Measurements from ENCODE around the gene CDC42BPG.
A peak's percentile ranks its signal among the peaks of the same experiment; 100 is the strongest.
"Not testable (repeated sequence)": the region's sequence is repeated elsewhere in the genome, so short reads cannot be mapped to it uniquely, and the experiment has no call there.

CDC42BPG gene

DNA sequence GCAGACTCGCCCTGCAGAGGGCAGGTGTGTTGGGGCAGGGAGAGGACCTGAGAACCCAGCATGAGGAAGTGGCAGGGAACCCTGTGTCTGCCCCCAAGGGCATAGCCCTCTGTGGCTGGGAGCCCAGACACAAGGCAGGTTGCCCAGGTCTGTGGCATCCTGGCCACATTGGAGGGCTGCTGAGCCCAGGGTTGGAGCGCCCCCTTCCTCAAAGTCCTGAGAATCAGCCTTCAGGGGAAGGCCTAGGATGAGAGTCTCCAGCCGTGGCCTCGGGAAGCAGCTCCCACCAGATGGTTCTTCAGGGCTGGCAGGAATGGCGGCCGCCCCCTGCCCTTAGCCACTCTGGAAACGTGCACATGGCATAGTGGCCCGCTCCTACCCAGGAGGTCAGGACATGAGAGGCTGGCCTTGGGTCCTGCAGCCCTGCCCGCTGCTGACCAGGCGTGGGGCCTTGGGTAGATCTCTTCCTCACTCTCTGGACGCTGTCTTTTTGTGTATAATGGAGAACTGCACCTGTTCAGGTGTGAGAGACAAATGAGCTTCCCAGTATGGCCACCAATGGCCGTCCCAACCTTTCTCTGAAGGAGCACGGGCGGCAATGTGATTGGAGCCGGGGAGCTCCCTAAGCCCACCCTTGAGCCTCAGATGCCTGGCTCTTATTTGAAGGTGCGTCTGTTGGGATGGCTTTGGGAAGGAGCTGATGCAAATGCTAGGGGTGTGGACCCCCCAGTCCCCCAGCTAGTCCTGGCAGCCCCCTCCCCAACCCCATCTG lies 4.6 kb upstream of the CDC42BPG start:
- peak in 1 of 2 donors; percentile 27 for DNase-seq

DNA sequence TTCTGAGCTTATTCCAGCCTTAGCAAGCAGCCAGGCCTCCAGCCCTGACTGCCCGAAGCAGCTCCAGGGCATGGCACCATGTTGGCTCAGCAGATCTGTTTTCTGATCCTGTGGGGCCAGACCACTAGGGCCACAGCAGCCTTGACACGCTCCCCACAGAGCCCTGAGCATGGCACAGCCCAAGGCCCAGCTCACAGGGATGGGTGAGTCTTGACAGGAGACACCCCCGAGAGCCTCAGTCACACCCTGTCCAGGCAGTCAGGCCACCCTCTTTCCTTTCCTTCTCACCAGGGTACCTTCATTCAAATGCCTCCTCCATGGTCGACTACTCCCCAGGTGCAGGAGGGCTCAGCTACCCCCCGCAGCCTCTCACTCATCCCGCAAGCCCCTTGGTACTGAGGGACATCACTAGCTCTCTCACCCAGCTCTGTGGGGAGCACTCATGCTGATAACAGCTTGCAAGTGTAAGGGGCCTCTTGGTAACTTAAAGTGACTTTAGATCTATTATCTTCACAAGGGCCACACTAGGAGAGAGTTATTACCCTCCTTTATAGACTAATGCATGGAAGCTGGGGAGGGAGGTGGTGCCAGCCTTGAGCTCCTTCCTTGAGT lies 3.9 kb upstream of the CDC42BPG start:
- DNase-seq, result peak in 1 of 2 donors; percentile 27

DNA sequence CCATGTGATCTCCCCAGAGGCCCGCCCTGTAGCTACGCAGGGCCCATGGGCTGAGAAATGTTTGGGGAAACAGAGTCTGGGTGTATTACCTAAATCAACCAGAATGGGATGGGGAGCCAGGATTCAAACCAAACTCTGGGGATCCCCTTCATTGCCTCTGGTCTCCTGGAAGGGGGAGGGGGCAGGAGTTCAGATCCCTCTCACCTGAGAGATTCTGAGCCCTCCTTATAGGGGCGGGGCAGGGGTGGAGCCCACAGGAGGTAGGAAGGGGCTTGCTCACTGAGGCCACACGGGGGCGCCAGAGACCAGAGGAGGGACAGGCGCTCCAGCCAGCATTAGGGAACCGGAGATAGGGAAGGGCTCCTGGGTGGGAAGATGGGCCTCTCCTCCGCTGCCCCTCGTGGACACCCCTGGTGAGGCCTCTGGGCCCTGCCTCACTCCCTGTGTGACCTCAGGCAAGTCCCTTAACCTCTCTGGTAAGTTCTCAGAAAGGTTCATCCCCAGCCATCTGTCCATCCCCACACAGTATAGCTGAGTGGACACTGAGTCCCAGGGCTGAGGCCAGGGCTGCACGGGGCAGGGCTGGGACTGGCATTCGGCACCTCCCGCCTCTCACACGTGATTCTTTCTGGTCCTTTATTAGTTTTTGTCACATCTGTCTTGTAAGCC lies 2.7 kb upstream of the CDC42BPG start:
- peak; percentile 84 to 89 for DNase-seq

DNA sequence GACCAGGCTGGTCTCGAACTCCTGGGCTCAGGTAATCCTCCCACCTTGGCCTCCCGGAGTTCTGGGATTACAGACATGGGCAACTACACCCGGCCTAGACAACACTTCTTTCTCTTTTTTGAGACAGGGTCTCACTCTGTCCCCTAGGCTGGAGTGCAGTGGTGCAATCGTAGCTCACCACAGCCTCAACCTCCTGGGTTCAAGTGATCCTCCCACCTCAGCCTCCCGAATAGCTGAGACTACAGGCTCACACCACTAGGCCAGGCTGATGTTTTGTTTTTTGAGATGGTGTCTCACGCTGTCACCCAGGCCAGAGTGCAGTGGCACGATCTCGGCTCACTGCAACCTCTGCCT lies 1.3 kb upstream of the CDC42BPG start:
- DNase-seq, result not testable (repeated sequence)

DNA sequence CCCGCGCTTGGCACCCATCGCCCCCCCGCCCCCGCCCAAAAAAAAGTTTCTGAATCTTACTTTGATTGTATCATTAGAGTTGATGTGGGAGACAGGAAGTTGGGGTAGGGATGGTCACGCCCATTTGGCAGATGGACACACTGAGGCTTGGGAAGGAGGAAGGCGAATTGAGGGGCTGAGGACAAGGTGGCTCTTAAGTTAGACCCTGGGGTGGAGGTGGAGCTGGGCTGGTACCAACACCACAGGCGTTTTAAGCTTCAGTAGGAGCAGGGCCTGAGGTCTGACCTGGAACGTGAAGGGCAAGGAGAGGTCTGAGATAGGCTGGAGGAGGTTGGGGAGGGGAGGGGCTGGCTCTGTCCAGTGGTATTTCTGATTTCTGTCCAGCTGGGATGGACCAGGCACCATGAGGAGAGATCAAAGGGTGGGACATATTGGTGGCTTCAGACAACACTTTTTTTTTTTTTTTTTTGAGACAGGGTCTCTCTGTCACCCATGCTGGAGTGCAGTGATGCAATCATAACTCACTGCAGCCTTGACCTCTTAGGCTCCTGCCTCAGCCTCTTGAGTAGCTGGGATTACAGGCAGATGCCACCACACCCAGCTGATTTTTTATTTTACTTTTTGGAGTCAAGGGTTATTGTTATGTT lies 799 bp upstream of the CDC42BPG start:
- DNase-seq, result no peak

DNA sequence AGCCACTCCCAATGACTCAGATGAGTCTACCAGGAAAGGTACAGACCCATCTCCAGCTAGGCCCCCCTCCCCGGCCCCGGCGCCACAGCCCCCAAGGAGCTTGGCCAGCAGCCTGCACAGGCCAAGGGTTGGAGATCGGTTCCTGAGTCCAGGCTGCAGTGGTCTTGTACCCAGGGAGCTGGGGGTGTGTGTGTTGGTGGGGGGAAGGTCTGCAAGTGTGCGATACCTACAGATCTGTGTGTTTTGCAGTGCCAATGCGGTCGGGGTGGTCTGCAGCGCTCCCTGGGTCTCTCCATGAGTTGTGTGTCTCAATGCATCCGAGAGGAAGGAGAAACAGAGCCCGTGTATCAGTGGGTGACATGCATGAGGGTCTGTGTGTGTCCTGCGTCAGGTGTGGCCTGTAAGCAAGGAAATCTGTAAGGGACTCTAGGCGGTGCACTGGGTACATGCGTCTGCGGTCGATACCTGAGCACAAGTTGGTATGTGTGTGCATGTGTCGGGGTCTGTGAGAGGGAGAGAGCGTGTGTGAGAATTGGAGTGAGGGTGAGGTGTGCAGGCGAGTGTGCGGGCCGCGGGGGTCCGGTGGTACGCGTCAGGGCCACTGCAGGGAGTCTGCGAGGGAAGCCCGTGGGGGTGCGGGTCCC lies 645 bp downstream of the CDC42BPG start:
- no peak for DNase-seq

DNA sequence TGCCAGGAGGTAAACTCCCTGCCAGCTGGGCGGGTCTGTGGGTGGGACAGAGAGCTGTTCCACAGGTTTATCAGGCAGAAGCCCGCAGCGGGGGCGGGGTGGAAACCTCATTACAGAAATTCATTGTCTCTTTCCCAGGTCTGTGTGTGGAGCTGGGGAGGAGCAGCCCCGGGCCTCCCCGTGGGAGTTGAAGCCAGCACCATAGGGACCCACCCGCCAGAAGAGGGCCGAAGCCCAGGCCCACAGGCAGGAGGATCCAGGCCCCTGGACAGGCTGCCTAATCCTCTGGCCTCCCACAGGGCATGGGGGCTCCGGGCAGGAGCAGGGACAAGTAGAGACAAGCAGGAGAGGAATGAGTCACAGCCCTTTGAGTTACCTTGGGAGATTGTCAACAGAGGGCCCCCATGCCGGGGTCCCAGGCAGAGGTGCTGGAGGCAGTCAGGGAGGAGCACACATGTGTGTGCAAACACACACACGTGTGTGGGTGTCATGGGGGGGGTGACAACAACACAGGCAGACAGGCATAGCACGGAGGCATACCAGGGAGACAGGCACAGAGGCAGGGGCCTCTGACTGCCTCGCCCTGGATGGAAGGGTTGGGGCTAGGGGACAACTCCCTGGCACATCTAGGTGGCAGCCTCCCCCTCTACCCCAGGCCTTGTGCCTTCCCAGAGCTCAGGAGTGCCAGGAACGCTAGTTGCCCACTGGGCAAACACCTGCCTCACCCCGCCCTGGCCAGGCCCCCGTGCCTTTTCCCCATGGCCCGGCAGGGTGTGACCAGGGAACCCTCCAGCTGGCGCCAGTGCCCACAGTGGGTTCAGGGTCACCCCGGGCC lies 1.4 kb downstream of the CDC42BPG start:
- DNase-seq, result no peak

DNA sequence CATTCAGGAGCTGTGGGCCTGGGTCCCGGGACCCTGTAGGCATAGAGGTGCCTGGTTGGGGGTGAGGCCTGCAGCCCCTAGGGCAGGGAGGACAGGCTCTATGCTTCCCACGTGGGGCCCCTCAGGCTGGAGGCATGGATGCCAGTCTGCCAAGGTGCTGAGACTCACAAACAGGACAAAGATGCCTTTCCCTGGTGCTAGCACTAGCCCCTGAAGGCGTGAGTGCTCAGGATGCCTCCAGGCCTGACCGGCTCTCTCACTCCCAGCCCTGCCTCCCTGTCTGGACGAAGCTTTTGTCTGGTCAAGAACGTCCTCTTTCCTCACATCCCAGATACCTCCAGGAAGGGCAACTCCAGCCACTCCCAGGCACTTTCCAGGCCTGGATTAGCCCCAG lies 2.1 kb downstream of the CDC42BPG start:
- no peak for DNase-seq

DNA sequence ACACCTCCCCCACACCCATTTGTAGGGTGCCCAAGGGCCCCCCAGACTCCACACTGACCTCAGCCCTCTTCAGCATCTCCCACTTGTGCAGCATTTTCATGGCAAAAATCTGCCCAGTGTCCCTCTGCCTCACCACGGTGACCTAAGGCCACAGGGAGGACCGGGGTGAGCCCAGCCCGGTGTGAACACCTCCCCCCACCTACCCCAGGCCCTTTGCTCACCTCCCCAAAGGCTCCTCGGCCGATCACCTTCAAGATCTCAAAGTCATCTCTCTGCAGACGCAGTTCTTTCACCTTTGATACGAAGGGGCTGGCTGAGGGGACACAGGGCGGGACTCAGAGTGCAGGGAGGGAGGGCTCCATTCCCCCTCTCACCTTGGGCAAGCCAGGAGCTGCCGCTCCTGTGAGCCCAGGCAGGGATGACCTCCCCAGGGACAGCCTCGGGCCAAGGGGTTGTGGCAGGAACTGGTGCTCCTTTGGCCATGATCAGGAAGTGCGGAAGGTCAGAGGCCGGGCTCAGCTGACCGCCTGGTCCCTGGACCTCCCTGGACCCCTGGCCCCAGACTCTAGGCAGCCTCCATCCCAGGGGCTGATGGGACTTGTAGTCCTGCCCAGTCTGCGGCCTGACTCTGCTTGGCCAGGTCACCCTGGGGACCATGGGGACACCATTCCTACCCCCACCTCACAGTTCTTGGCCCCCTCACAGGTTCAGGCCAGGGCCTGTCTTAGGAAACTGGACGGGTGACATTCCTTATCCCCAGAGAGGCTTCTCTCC lies 2.7 kb downstream of the CDC42BPG start:
- DNase-seq, result no peak

DNA sequence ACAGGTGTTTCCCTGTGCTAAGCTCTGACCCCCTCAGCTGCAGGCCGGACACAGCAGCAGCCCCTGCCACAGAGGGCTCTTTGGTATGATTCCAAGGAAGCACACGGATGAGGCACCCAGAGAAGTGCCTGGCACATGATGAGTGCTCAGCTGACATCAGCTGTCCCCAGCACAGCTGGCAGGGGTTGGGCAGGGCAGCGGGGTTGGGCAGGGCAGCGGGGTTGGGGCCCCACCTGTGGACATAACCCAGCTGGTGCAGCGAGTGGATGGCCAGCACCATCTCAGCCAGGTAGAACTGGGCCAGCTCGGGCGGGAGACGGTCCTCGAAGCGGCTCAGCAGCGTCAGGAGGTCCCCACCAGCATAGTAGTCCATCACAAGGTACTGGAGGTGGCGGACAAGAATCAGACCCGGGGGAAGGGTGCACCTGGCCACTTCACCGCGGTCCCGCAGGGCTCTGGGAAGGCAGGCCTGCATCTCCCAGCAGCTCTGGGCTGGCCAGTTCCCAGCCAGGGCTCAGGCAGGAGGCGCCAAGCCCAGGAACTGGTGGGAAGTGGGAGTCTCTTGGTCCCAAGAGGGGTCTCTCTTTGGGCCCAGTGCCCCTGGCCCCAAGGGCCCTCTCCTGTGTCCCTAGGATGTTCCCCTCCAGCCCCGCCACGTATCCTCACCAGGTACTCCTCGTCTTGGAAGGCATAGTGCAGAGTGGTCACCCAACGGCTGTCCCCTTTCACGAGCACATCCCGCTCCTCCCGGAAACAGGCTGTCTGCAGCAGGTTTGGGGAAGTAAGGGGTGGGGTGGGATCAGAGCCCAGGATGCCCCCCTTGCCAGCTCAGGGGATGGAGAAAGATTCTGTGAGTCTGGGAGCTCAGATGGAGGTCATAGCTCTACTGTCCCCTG lies 4.3 kb downstream of the CDC42BPG start:
- no peak for DNase-seq

DNA sequence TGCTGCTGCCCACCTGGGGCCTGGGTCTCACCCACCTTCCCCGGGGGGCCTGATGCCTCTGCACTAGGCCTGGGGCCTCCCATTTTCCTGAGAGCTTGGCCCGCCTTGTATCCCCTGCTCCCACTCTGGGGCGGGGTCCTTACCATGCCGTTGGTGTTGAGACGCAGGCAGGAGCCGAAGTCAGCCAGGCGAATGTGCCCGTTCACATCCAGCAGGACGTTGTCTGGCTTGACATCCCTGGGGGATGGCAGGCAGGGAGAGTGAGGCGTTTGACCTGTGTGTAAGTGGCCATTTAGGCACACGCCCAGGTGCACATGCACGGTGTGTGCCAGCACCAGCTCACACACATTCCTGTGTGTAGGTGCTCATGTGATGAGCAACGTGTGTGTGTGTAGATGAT lies 5.1 kb downstream of the CDC42BPG start:
- DNase-seq, result no peak

DNA sequence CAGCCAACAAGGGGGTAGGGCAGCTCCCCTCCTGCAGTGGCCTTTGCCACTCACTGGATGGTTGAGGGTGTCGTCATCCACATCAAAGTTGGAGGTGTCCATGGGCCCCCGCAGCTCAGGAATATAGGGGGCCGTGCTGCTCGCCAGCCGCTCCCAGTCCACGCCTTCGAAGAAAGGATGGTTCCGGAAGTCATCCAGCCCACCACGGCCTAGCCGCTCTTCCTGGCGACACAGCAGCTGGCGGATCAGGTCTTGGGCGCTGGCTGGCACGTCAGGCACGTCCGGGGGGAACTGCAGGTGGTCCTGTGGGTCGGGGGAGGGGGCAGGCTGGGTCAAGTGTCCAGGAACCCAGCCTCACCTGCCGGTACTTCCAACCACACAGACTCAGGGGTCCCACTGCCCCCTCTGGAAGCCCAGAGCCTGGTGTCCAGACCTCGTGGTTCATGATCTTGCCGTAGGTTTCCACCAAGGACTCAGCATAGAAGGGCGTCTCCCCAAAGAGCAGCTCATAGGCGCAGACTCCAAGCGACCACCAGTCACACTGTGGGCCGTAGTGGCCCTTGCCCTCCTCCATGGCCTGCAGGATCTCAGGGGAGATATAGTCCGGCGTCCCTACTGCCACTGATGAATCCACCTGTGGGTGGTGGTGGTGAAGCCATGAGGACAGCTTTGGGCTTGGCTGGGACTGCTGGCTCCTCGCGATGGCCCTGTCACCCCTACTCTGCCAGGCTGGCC lies 5.7 kb downstream of the CDC42BPG start:
- no peak for DNase-seq

DNA sequence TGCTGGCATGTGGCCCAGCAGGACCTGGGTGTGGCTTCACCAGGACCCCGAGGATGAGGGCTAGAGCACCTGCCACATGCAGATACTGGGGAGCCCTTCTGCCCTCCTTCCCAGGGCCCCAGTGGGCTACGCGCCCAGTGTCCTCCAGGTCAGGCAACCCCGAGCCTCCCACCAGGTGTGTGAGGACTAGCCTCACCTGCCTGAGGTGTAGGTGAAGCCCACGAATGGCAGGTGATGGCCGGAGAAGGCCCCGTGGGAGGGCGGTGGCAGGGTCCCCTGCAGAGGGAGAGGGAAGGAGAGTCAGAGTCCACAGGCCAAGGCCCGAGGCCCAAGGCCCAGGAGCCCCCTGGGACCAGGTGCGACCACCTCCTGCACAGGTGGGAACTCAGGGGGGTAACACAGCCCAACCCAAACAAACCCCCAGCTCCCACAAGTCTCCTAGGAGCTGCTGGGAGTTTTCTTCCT lies 6.5 kb downstream of the CDC42BPG start:
- no peak for DNase-seq

DNA sequence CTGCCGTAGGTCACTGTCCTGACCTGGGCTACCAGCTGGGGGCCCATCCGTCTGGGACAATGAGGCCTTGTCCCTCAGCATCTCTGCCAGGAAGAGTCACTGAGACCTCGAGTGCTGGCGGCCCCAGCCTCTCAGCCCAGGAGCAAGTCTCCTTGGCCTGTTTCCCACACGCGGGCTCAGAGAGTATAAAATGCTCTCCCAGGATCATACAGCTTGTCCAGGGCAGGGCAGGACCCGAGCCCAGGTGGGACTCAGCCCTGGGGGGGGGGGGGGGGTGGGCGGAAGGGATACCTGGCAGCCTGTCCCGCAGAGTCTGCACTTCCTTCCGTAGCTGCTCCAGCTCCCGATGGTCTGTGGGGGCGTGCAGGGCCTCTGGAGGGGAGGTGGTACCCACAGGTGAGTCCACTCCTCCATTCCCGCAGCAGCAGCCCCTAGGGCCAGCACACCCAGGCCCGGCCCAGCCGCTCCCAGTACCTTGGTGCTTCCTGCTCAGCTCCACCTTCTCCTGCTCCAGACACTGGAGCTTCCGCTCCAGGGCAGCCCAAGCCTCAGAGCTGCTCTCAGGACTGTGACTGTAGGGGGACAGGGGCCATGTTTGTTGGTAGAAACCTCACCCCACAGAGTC lies 7.9 kb downstream of the CDC42BPG start:
- no peak for DNase-seq

DNA sequence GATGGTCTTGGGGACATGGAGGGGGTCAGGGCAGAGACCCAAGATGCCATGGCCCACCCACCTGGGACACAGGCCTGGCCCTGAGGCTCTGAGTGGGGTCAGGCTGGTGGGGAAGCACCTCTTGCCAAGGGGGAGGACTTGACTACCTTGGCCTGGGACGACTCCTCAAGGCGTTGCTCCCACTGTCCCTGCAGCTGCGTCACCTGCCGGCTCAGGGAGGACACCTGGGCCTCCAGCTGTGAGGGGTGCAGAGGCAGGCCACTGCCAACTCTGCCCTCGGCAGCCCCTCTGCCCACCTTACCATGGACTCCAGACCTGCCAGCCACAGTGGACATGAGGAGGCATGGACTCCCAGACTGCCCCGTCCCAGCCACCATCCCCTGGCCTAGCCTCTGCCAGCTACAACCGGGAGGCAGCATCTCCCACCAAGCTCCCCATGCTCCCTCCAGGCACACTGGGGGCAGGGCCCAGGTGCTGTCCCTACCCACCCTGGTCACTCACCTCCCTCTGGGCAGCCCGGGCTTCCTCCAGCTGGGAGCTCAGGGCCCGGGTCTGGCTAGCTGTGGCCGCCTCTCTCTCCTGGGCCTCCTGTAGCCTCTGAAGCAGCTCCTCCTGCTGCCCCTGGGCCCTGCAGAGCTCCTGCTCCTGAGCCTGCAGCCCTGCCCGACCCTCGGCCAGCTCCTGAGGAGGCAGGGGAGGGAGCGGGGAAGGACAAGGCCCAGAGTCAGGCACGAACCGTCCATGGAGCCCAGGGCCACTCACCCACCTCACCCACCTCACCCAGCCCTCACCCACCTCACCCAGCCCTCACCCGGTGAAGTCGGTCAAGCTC lies 8.6 kb downstream of the CDC42BPG start:
- DNase-seq, result no peak

DNA sequence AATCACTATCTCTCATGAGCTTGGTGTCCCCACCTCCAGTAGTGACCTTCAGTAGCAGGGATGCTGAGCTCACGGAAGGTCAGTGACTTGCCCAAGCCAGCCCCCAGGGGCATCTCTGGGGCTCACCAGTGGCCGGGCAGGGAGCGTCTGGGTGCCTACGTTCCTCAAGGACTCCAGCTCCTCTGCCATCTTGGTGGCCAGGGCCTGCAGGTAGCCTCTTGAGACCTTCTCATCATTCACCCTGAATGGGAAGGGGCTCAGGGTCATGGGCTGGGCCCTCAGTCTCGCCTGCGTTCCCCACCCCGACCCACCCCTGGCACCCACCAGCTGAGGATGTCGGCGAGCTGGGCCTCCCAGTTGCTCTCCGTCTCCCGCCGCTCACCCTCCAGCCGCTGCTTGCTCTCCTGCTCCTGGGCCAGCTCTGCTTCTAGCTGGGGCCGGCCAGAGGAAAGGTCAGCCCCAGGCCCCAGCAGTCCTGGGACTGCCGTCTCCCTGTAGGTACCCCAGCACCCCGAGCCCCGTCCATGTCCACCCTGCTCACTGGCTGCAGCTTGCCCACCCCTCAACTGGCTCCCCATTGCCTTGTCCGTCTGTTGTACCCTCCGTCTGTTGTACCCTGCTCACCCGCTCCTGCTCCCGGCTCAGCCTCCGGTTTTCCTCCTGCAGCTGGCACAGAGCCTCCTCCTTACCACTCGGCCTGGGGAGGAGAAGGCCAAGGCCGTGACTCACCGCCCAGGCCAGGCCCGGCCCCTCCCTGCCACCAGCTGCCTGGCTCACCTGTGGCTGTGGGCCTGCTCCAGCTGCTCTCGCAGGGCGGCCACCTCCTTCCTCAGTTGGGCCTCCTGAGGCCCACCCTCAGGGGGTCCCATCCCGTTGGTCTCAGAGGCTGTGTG lies 9.5 kb downstream of the CDC42BPG start:
- DNase-seq, result no peak

Measured in bone marrow (tissue), 2 donors.